ENCODE results near the gene TMPRSS4.

TMPRSS4 gene

DNA sequence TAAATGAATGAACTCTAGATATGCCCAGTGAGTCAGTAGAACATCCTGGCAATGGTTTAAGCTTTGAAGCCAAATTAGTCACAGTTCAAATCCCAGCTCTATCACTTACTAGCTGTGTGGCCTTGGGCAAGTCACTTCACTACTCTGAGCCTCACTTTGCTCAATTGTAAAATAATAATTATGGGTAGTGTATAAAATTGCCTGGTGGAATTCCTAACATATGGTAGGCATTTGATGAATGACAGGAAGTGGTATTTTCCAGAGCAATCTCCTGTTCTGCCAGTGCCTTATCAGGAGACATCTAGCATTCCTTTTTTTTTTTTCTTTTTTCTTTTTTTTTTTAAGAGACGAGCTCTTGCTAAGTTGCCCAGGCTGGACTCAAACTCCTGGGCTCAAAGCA lies 62.7 kb downstream of the TMPRSS4 start:
- TF ChIP-seq JUND (IDR thresholded peaks at IDR 0.05; ENCODE audit: low read depth), result no peak
- DNase-seq (ENCODE audit: low read depth in 1 of 2, low spot score in 1 of 2), result no peak

DNA sequence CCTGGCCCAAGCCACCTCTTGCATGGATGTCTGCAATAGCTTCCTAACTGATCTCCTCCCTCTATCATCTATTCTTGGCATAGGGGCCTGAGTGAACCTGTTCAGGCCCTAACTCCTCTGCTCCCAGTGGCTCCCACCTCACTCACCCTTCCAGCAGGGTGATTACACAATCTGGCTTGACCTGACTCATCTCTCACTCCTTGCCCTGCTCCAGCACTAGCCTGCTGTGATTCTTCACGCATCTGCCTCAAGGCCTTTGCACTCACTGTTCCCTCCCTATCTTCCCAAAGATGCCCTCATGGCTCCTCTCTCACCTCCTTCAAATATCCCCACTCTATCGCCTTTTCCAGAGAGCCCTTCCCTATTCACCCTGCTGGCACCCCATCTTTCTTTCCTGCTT lies 65.2 kb downstream of the TMPRSS4 start:
- no peak for DNase-seq (ENCODE audit: low read depth in 1 of 2, low spot score in 1 of 2)
- TF ChIP-seq JUND (IDR thresholded peaks at IDR 0.05; ENCODE audit: low read depth), result no peak
- in situ Hi-C loops (cut with HindIII; ENCODE audit: low pct_unique_long_range_greater_than_20kb, low sequenced_read_pairs), result no loop called here

More for the DNA sequence above, 62.7 kb downstream of the TMPRSS4 start:
- in situ Hi-C loops (cut with HindIII; ENCODE audit: low pct_unique_long_range_greater_than_20kb, low sequenced_read_pairs), result no loop called here

DNA sequence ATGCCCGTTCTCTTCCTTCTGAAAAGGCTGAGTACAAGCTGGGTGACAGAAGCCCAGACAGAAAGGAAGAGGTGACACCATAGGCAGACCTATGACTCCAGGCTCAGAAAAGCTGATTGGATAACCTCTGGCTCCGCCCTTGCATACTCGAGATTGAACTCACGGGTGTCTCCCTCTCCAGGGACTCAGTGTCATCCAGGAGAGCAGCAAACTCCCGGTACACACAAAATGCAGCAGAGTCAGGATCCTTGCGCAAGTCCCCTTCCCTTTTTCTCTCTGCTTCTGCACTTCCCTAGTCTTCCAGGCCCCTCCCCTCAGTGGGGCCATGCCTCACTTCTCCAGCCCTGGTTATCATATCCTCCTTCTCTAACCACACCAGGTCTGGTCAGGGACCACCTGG lies 65.9 kb downstream of the TMPRSS4 start:
- no peak for TF ChIP-seq JUND (IDR thresholded peaks at IDR 0.05; ENCODE audit: low read depth)
- DNase-seq (ENCODE audit: low read depth in 1 of 2, low spot score in 1 of 2), result peak in 1 of 2 experiments; percentile 74
- in situ Hi-C loops (cut with HindIII; ENCODE audit: low pct_unique_long_range_greater_than_20kb, low sequenced_read_pairs), result no loop called here

DNA sequence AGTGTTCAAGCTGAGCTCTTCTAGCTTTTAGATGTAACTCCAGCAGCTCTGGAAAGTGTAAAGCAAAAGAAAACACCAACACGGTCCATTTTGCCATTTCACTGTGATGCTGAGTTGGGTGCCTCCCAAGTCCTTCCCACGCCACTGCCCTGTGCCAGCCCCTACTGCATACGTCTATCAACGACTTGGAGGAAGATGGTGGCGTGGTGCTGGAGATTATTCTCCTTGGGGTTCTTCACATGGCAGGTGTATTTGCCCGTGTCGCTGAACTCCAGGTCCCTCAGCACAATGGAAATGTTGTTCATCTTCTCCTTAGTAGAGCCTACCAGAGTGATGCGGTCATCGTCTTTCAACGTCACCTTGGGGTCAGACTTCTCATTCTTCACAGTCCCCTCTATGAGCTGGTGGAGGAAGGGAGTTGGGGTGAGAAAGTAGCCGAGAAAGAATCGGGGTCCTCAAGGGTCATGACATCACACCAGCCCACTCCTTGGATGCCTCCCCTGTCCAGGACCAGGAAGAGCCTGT lies 66.8 kb downstream of the TMPRSS4 start:
- no peak for DNase-seq (ENCODE audit: low read depth in 1 of 2, low spot score in 1 of 2)
- in situ Hi-C loops (cut with HindIII; ENCODE audit: low pct_unique_long_range_greater_than_20kb, low sequenced_read_pairs), result no loop called here
- no peak for TF ChIP-seq JUND (IDR thresholded peaks at IDR 0.05; ENCODE audit: low read depth)

DNA sequence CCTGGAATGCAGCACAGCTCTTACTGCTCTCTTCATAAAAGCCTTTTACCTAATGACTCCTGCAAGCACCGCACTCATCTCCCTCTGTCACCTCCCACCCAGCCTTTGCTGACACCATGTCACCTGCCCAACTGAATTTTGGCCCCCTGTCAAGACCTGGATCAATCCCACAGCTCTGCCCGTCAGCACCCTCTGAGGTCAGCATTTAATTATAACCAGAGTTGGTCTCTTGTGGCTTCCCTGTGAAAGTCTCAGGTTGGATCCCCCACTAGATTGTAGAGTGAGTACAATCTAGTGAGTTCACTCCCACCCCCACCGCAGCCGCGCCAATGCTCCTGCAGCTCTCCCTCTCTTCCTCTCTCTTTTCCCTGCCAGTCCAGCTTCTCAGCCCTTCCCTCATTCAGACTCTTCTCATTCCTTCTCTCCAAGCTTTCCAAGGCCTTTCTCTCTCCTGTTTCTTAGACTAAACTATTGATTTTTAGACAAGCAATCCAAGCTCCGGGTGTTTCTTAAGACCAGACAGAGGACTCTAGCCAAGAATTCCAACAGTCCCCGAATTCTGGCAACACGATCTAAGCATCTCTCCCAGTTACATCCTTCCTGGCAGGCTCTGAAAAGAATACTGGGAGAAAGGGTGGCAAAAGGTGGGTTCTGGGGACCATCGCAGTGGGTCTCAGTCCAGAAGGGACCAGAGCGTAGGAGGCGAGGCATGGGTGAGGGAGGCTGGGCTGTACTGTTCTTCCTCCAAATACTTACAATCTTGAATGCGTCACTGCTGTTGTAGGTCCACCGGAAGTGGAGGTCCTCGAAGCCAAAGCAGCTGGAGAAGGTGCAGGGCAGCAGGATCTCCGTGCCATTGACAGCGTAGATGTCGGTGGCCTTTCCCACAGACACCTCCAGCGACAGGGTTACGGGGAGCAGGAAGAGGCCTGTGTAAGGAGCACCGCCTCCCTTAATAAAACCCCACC lies 67.7 kb downstream of the TMPRSS4 start:
- in situ Hi-C loops (cut with HindIII; ENCODE audit: low pct_unique_long_range_greater_than_20kb, low sequenced_read_pairs), result no loop called here
- no peak for TF ChIP-seq JUND (IDR thresholded peaks at IDR 0.05; ENCODE audit: low read depth)
- no peak for DNase-seq (ENCODE audit: low read depth in 1 of 2, low spot score in 1 of 2)

DNA sequence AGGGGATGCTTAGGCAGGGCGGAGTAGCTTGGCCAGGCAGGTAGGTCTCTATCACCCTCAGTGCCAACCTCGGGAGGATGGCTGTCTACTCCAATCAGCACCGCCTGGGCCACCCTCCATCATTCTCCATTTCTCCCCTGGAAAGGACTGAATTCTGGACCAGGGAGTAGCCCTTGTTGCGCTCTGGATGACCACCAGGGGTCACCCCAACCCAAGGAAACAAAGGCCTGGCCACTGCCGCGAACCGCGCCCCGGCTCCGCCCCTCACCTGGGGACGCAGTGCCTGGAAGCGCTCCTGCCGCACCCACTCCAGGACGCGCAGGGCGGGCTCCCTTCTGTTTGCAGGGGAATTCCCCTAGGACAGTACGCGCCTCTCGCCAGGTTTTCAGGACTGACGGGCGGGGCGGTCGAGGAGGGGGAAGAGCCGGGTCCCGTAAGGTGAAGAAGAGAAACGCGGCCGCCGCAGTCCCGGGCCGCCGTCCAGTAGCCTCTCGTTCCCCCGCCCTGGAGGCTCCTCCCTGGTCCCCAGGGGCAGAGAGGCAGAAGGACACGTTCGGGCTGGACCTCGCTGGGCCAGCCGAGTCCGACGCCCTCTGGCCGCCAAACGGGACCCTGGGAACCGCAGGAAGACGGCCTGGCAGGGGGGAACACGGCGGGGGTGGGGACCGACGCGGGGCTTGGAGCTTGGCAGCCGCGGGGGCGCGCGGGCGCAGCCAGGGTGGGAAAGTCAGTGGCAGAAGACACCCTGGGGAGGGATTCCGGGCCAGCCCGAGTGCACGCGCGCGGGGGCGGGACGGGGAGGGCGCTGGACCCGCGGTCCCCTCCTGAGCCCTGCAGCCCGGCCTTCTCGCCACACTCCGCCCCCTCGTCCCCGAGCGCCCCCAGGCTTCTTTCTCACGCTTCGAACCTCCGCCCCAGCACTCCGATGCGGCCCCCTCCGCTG lies 68.7 kb downstream of the TMPRSS4 start:
- DNase-seq (ENCODE audit: low read depth in 1 of 2, low spot score in 1 of 2), result peak; percentile 91 to 99
- in situ Hi-C loops (cut with HindIII; ENCODE audit: low pct_unique_long_range_greater_than_20kb, low sequenced_read_pairs), result no loop called here
- TF ChIP-seq JUND (IDR thresholded peaks at IDR 0.05; ENCODE audit: low read depth), result no peak

DNA sequence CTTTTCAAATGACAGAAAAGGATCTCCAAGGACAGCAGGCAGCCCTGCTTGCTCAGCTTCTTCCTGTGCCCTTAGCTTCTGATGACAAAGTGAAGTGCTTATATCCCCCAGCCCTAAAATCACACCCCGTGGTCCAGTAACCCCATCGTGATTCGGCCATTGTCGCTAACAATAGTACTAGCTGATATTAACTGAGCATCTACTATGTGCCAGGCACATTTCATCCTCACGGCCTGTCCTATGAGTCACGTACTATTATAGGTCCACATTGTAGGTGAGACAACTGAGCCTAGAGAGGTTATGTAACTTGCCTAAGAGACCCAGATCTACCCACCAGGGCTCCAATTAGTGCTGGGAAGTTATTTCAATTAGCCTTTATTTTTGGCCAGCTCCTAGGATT lies 69.7 kb downstream of the TMPRSS4 start:
- TF ChIP-seq JUND (IDR thresholded peaks at IDR 0.05; ENCODE audit: low read depth), result no peak
- in situ Hi-C loops (cut with HindIII; ENCODE audit: low pct_unique_long_range_greater_than_20kb, low sequenced_read_pairs), result no loop called here
- no peak for DNase-seq (ENCODE audit: low read depth in 1 of 2, low spot score in 1 of 2)

DNA sequence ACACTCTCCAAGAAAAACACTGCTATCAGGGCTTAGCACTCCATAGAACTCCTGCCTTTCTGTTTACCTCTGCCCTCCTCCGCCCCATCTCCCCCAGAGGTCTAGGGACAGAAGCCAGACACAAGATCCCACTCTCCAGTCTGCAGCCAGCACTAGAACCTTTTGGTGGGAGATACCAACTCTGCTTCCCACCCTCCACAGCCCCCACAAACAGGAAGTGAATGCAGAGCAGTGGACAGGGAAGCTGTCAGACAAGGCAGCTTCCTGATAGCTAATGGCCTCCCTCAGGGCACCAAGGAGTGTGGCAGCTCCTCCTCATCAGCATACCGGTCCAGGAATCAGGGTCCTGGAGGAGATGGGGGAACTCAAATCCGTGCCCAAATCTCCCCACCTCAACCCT lies 70.6 kb downstream of the TMPRSS4 start:
- no peak for DNase-seq (ENCODE audit: low read depth in 1 of 2, low spot score in 1 of 2)
- TF ChIP-seq JUND (IDR thresholded peaks at IDR 0.05; ENCODE audit: low read depth), result no peak
- in situ Hi-C loops (cut with HindIII; ENCODE audit: low pct_unique_long_range_greater_than_20kb, low sequenced_read_pairs), result no loop called here

DNA sequence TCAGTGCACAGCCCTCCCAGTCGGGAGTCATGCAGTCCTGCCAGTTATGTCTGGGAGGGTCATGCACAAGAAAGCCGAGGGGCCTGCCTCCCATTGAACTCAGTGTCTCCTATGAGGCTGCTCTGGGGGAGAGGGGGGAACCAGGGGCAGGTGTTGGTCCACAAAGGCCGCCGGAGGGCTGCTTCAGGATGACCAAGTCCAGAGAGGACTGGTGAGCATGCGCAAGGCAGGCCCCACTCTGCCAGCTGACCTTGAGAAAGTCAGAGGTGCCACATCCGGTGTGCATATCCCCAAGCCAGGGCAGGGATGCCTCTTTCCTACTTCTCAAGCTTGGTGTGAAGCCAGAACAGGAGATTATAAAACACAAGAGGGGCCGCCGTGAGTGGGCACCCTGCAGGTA lies 71.4 kb downstream of the TMPRSS4 start:
- in situ Hi-C loops (cut with HindIII; ENCODE audit: low pct_unique_long_range_greater_than_20kb, low sequenced_read_pairs), result no loop called here
- no peak for TF ChIP-seq JUND (IDR thresholded peaks at IDR 0.05; ENCODE audit: low read depth)
- DNase-seq (ENCODE audit: low read depth in 1 of 2, low spot score in 1 of 2), result no peak

DNA sequence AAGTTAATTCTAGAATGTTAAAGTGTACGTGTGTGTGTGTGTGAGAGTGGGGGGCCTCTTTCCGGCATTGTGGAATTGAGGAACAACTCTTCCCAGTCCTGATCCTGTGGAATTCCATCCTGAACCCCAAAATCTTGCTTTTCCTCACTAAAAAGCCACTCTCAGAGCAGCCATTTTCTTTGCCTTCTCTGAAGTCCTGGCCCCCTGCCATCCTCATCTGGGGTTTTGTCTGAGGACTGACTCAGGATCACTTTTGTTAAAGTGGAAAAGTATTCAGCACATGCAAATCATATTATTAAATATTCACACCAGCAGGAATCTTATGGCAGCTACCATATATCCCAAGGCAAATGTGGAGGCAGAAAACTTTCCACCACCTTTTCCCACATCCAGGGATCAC lies 72.0 kb downstream of the TMPRSS4 start:
- TF ChIP-seq JUND (IDR thresholded peaks at IDR 0.05; ENCODE audit: low read depth), result no peak
- in situ Hi-C loops (cut with HindIII; ENCODE audit: low pct_unique_long_range_greater_than_20kb, low sequenced_read_pairs), result no loop called here
- no peak for DNase-seq (ENCODE audit: low read depth in 1 of 2, low spot score in 1 of 2)

DNA sequence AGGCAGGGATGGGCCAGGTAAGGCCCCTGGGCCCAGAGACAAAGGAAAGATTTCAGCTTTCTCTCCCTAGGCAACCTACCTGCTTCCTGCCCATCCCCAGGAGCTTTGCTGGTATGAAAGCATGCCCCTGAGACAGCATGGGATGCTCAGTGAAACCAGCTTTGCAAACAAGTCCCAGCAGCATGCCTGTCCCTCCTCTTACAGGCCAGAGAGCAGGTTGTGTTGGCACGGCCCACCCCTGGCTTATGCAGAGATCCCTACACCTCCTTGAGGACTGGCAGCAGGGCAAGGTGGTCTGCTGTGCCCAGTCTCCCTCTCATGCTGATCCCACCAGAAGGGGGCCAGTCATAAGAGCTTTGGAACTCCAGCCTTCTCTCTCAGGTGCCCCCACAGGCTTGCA lies 72.6 kb downstream of the TMPRSS4 start:
- DNase-seq (ENCODE audit: low read depth in 1 of 2, low spot score in 1 of 2), result no peak
- in situ Hi-C loops (cut with HindIII; ENCODE audit: low pct_unique_long_range_greater_than_20kb, low sequenced_read_pairs), result no loop called here
- no peak for TF ChIP-seq JUND (IDR thresholded peaks at IDR 0.05; ENCODE audit: low read depth)

DNA sequence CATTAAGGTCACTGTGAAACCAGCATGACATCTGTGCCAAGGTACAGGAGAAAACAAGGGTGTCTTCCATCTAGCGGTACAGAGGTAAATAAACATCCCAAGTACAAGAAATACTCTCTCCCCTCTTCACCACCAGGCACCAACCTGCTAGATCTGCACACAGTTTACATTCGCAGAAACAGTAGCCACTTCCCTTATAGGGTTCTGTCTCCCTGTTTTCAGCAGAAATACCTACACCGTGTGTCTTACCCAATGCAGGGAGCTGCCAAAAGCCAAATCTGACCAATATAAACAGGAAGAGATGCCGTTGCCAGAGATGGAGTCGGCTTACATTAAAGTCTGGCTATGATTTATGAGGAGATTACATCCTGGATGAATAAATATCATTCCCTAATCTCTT lies 74.6 kb downstream of the TMPRSS4 start:
- no peak for TF ChIP-seq JUND (IDR thresholded peaks at IDR 0.05; ENCODE audit: low read depth)
- in situ Hi-C loops (cut with HindIII; ENCODE audit: low pct_unique_long_range_greater_than_20kb, low sequenced_read_pairs), result no loop called here

More for the DNA sequence above, 74.6 kb downstream of the TMPRSS4 start:
- DNase-seq (ENCODE audit: low read depth in 1 of 2, low spot score in 1 of 2), result no peak
